Keratinocyte (primary cell): ENCODE data around the gene TRAPPC11. TPM values are rescaled to one million over a fixed set of nuclear protein-coding genes. Genes with fewer than 3 reads are reported as not detected.

Experiments used
- DNase-seq: peaks from one replicate; pipeline ENCODE4 v3.0.0-alpha.2; 2011; ENCODE audit warnings: low read depth, missing footprints, low spot score
- FAIRE-seq: peaks from 2 replicates; lab custom pipeline; 2011; peaks lifted over from hg19 to GRCh38; lab: Jason Lieb, UNC
- H2AFZ ChIP-seq: 2 replicates; pipeline ENCODE4 v1.6.0; 2012; ENCODE audit warnings: low read length, control low read depth, inconsistent platforms; ENCODE audit not compliant: control insufficient read depth
- H3K27ac ChIP-seq: 2 replicates; pipeline ENCODE4 v1.5.1; 2011; ENCODE audit warnings: low read length; ENCODE audit not compliant: control insufficient read depth, insufficient read depth
- H3K27me3 ChIP-seq: 3 replicates; pipeline ENCODE4 v1.6.0; 2011; ENCODE audit warnings: low read length; ENCODE audit not compliant: control insufficient read depth, insufficient read depth; ENCODE audit errors: extremely low read depth
- H3K36me3 ChIP-seq, 2 experiments: 2 replicates in 1 of 2; 3 replicates in 1 of 2; pipeline ENCODE4 v1.5.1; 2011; ENCODE audit warnings: low read length in 2 of 2, mild to moderate bottlenecking in 1 of 2; ENCODE audit not compliant: control insufficient read depth in 2 of 2, insufficient read depth in 2 of 2; ENCODE audit errors: extremely low read depth in 1 of 2
- H3K4me1 ChIP-seq: 3 replicates; pipeline ENCODE4 v1.5.1; 2011; ENCODE audit warnings: low read length; ENCODE audit not compliant: control insufficient read depth, insufficient read depth; ENCODE audit errors: extremely low read depth
- H3K4me2 ChIP-seq: 3 replicates; pipeline ENCODE4 v1.6.0; 2011; ENCODE audit warnings: low read depth, low read length; ENCODE audit not compliant: control insufficient read depth, insufficient read depth; ENCODE audit errors: extremely low read depth
- H3K4me3 ChIP-seq, 3 experiments: fragments of 200-600 bp in 1 of 3; sonication (generic) in 1 of 3; 2 replicates in 2 of 3; 3 replicates in 1 of 3; pipeline ENCODE4 v1.5.1; 2011 to 2016; ENCODE audit warnings: low read length in 3 of 3, mild to moderate bottlenecking in 3 of 3, control low read depth in 2 of 3, inconsistent platforms in 1 of 3, low read depth in 1 of 3, mixed read lengths in 1 of 3, mixed run types in 1 of 3, moderate library complexity in 1 of 3; ENCODE audit not compliant: control insufficient read depth in 2 of 3, insufficient read depth in 2 of 3; ENCODE audit errors: extremely low read depth in 1 of 3
- H3K79me2 ChIP-seq: 2 replicates; pipeline ENCODE4 v1.6.0; 2012; ENCODE audit warnings: low read length; ENCODE audit not compliant: control insufficient read depth, insufficient read depth
- H3K9ac ChIP-seq: 3 replicates; pipeline ENCODE4 v1.6.0; 2011; ENCODE audit warnings: low read length; ENCODE audit not compliant: control insufficient read depth, insufficient read depth; ENCODE audit errors: extremely low read depth
- H3K9me1 ChIP-seq: 3 replicates; pipeline ENCODE4 v1.6.0; 2011; ENCODE audit warnings: low read length; ENCODE audit not compliant: control insufficient read depth, insufficient read depth; ENCODE audit errors: extremely low read depth
- H3K9me3 ChIP-seq: 2 replicates; pipeline ENCODE4 v1.5.1; 2012; ENCODE audit warnings: low read depth, low read length; ENCODE audit not compliant: control insufficient read depth
- H4K20me1 ChIP-seq: 3 replicates; pipeline ENCODE4 v1.6.0; 2011; ENCODE audit warnings: low read length; ENCODE audit not compliant: control insufficient read depth, insufficient read depth; ENCODE audit errors: extremely low read depth
- EZH2 ChIP-seq: IDR thresholded peaks from one replicate; pipeline ENCODE4 v1.6.1; 2012; ENCODE audit warnings: inconsistent platforms, mild to moderate bottlenecking, low read length, moderate library complexity
- dilution Hi-C: fragments of 300-500 bp; cut with MboI; formaldehyde crosslinking; loops from one replicate; pipeline ENCODE4 v1.7.0; 2020; ENCODE audit warnings: low sequenced_read_pairs; ENCODE audit not compliant: extremely low pct_ligation_motif_present
- polyA plus RNA-seq, 5 experiments: library from polyadenylated mRNA; depleted of rRNA in 3 of 5; stranded (reverse) in 3 of 5; stranded (forward) in 1 of 5; unstranded in 1 of 5; fragments of >200 nt; gene quantifications; 1 replicate in 1 of 5; 2 replicates in 3 of 5; 3 replicates in 1 of 5; pipeline versions ENCODE4 v1.2.1 to v1.2.3, GENCODE V29; 2011 to 2012; ENCODE audit warnings: missing spikeins in 2 of 5, low read depth in 1 of 5, low replicate concordance in 1 of 5
- TF ChIP-seq, protein P1 (sequence below), 3 experiments: IDR thresholded peaks in 1 of 3; conservative IDR thresholded peaks in 1 of 3; optimal IDR thresholded peaks in 1 of 3; 2 replicates in 2 of 3; 3 replicates in 1 of 3; pipeline versions ENCODE3 to v1.5.1; 2011; ENCODE audit warnings: low read length in 3 of 3, mild to moderate bottlenecking in 3 of 3, moderate library complexity in 2 of 3, control low read depth in 1 of 3, inconsistent platforms in 1 of 3; ENCODE audit not compliant: insufficient read depth in 2 of 3; ENCODE audit errors: extremely low read depth in 1 of 3

The TRAPPC11 gene
- polyA plus RNA-seq, 1 donor (not counting 4 experiments of a cell fraction or from before 2014, with no cell fraction given): 42.5 TPM

DNA sequence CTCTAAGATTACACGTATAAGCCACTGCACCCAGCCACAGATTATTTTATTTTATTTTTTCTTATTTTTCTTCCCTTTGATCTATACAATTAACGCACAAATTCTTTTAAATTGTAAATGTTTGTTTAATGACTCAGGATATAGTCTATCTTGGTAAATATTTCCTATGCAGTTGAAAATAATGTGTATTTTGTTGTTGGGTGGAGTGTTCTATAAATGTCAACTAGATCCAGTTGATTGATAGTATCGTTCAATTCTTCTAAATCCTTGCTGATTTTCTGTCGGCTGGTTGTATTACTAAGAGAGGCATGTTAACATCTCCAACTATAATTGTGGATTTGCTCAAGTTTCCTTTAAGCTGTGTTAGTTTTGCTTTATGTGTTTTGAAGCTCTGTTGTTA lies 92.0 kb downstream of the TRAPPC11 start:
- H3K9ac ChIP-seq: no peak overlapping the region
- H4K20me1 ChIP-seq: no peaks in the 10 kb centered on the region
- FAIRE-seq (no peak), DNase-seq (no peak)
- H2AFZ ChIP-seq: no peak overlapping the region
- dilution Hi-C loops: no loop called here
- no peaks in the 10 kb centered on the region for H3K27me3 ChIP-seq
- no peak overlapping the region for H3K4me2 ChIP-seq
- no peaks in the 10 kb centered on the region for H3K9me1 ChIP-seq
- no peaks in the 10 kb centered on the region for H3K36me3 ChIP-seq
- no peaks in the 10 kb centered on the region for H3K79me2 ChIP-seq
- no peak for TF ChIP-seq EZH2
- TF ChIP-seq, protein P1, sequence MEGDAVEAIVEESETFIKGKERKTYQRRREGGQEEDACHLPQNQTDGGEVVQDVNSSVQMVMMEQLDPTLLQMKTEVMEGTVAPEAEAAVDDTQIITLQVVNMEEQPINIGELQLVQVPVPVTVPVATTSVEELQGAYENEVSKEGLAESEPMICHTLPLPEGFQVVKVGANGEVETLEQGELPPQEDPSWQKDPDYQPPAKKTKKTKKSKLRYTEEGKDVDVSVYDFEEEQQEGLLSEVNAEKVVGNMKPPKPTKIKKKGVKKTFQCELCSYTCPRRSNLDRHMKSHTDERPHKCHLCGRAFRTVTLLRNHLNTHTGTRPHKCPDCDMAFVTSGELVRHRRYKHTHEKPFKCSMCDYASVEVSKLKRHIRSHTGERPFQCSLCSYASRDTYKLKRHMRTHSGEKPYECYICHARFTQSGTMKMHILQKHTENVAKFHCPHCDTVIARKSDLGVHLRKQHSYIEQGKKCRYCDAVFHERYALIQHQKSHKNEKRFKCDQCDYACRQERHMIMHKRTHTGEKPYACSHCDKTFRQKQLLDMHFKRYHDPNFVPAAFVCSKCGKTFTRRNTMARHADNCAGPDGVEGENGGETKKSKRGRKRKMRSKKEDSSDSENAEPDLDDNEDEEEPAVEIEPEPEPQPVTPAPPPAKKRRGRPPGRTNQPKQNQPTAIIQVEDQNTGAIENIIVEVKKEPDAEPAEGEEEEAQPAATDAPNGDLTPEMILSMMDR (optimal IDR thresholded peaks at IDR 0.05 in 1 of 3, IDR thresholded peaks at IDR 0.05 in 1 of 3, conservative IDR thresholded peaks at IDR 0.05 in 1 of 3; ENCODE audit: extremely low read depth in 1 of 3, insufficient read depth in 2 of 3, low read length in 3 of 3): no peak
- no peaks in the 10 kb centered on the region for H3K4me1 ChIP-seq
- no peak overlapping the region for H3K27ac ChIP-seq
- no peak overlapping the region for H3K4me3 ChIP-seq
- no peaks in the 10 kb centered on the region for H3K9me3 ChIP-seq

DNA sequence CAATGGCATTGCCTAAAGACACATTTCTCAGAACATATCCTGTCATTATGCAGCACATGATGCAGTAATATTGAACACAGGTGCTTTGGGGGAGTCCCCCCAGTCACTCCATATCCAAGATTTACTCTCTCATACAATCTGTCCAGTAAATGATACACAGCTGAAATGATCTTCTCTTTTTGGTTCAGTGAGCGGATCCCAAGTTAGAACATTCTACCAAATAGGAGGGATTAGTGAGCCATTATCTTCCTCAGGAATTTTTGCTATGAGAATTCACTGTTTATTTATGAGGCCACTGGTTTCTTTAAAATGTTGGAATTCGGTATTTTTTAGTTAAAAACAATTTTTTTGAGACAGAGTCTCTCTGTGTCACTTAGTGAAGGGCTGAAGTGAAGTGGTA lies 96.5 kb downstream of the TRAPPC11 start:
- H3K27ac ChIP-seq: no peak overlapping the region
- DNase-seq (no peak), FAIRE-seq (no peak)
- no peak overlapping the region for H3K4me3 ChIP-seq
- H3K9me3 ChIP-seq: no peaks in the 10 kb centered on the region
- H4K20me1 ChIP-seq: no peaks in the 10 kb centered on the region
- no peaks in the 10 kb centered on the region for H3K9me1 ChIP-seq
- H3K4me2 ChIP-seq: no peak overlapping the region
- no peaks in the 10 kb centered on the region for H3K4me1 ChIP-seq
- no peak overlapping the region for H2AFZ ChIP-seq
- no peaks in the 10 kb centered on the region for H3K36me3 ChIP-seq
- no peak overlapping the region for H3K9ac ChIP-seq
- no peaks in the 10 kb centered on the region for H3K27me3 ChIP-seq
- no peak for TF ChIP-seq EZH2
- TF ChIP-seq, protein P1 (optimal IDR thresholded peaks at IDR 0.05 in 1 of 3, IDR thresholded peaks at IDR 0.05 in 1 of 3, conservative IDR thresholded peaks at IDR 0.05 in 1 of 3; ENCODE audit: extremely low read depth in 1 of 3, insufficient read depth in 2 of 3, low read length in 3 of 3): no peak
- dilution Hi-C loops: no loop called here
- no peaks in the 10 kb centered on the region for H3K79me2 ChIP-seq
